ENCODE results near the gene OLIG2. TPM values are rescaled to one million over a fixed set of nuclear protein-coding genes. Genes with fewer than 3 reads are reported as not detected.

OLIG2 gene
- total and polyA plus RNA-seq, 7 donors = not detected

DNA sequence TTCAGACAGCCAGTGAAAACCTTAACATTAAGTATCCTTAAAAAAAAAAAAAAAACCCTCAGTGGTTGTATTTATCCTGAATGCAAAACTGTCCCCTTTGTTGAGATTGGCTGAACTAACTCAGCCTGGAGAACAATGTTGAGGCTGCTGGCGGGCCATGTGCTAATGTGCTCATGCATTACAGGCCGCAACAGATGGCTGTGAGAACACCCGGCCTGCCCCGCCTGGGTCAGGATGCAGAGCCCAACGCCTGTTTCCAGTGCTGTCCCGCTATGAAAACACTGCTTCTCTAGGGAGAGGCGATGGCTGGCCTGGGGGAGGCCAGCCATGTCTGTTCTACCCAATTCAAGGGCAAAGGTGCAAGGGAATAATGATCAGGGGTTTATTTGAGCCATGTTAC is 13.8 kb downstream of the OLIG2 start:
- intact Hi-C loops (cut with DNase I) = no loop called here
- H3K4me1 ChIP-seq = no peaks in the 10 kb centered on the region
- H3K36me3 ChIP-seq = no peaks in the 10 kb centered on the region
- DNase-seq = peak; percentile 60
- TF ChIP-seq EP300 (IDR thresholded peaks at IDR 0.05) = no peak
- TF ChIP-seq, protein P1, sequence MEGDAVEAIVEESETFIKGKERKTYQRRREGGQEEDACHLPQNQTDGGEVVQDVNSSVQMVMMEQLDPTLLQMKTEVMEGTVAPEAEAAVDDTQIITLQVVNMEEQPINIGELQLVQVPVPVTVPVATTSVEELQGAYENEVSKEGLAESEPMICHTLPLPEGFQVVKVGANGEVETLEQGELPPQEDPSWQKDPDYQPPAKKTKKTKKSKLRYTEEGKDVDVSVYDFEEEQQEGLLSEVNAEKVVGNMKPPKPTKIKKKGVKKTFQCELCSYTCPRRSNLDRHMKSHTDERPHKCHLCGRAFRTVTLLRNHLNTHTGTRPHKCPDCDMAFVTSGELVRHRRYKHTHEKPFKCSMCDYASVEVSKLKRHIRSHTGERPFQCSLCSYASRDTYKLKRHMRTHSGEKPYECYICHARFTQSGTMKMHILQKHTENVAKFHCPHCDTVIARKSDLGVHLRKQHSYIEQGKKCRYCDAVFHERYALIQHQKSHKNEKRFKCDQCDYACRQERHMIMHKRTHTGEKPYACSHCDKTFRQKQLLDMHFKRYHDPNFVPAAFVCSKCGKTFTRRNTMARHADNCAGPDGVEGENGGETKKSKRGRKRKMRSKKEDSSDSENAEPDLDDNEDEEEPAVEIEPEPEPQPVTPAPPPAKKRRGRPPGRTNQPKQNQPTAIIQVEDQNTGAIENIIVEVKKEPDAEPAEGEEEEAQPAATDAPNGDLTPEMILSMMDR (IDR thresholded peaks at IDR 0.05) = no peak
- H3K4me3 ChIP-seq = no peak overlapping the region
- 69 to 74% methylated on average over 7 of the region's 7 CpGs for WGBS, 2 donors
- no peaks in the 10 kb centered on the region for H3K9me3 ChIP-seq
- peaks cover 0 to 54% (median 22%) of the 10 kb centered on the region in 3 donors for H3K27me3 ChIP-seq
- no peak overlapping the region for H3K27ac ChIP-seq

DNA sequence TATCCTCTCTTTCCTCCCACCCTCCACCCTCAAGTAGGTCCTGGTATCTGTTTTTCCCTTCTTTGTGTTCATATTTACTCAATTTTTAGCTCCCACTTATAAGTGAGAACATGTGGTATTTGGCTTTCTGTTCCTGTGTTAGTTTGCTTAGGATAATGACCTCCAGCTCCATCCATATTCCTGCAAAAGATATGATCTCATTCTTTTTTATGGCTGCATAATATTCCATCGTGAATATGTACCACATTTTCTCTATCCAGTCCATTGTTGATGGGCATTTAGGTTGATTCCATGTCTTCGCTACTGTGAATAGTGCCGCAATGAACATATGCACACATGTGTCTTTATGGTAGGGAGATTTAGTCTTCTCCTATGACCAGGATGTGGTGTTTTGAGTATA is 14.5 kb downstream of the OLIG2 start:
- no peak overlapping the region for H3K27ac ChIP-seq
- H3K27me3 ChIP-seq = peaks cover 0 to 47% (median 15%) of the 10 kb centered on the region in 3 donors
- 89 to 95% methylated on average over 3 of the region's 3 CpGs for WGBS, 2 donors
- H3K36me3 ChIP-seq = no peaks in the 10 kb centered on the region
- intact Hi-C loops (cut with DNase I) = no loop called here
- no peak for DNase-seq
- TF ChIP-seq, protein P1 (IDR thresholded peaks at IDR 0.05) = no peak
- no peak for TF ChIP-seq POLR2AphosphoS5 (IDR thresholded peaks at IDR 0.05)
- TF ChIP-seq POLR2A (IDR thresholded peaks at IDR 0.05) = no peak
- no peak for TF ChIP-seq EP300 (IDR thresholded peaks at IDR 0.05)
- H3K4me3 ChIP-seq = no peak overlapping the region
- no peaks in the 10 kb centered on the region for H3K9me3 ChIP-seq
- no peaks in the 10 kb centered on the region for H3K4me1 ChIP-seq

DNA sequence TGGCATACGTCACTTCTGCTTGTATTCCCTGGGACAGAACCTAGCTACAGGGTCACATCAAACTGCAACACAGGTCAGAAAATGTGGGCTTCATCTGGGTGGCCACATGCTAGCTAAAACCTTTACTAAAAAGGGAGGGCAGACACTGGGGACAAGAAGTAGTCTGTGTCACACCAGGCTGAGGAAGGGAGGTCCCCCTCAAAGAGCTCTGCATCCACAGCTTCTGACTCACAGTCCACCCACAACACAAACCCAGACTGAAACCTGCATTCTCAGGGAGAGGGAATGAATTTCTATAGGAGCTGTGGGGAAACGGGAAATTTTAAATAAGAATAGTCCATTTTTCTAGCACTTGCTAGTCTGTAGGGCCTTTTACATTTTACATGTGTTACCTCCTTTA is 16.2 kb downstream of the OLIG2 start:
- no peaks in the 10 kb centered on the region for H3K9me3 ChIP-seq
- H3K4me3 ChIP-seq = no peak overlapping the region
- intact Hi-C loops (cut with DNase I) = no loop called here
- TF ChIP-seq POLR2A (IDR thresholded peaks at IDR 0.05) (no peak), POLR2AphosphoS5 (IDR thresholded peaks at IDR 0.05) (no peak), EP300 (IDR thresholded peaks at IDR 0.05) (no peak)
- TF ChIP-seq, protein P1 (IDR thresholded peaks at IDR 0.05) = no peak
- peaks cover 0 to 46% (median 5%) of the 10 kb centered on the region in 3 donors for H3K27me3 ChIP-seq
- no peak overlapping the region for H3K27ac ChIP-seq
- 33 to 57% methylated on average over 2 of the region's 2 CpGs for WGBS, 2 donors
- H3K36me3 ChIP-seq = no peaks in the 10 kb centered on the region
- DNase-seq = no peak
- H3K4me1 ChIP-seq = no peaks in the 10 kb centered on the region

DNA sequence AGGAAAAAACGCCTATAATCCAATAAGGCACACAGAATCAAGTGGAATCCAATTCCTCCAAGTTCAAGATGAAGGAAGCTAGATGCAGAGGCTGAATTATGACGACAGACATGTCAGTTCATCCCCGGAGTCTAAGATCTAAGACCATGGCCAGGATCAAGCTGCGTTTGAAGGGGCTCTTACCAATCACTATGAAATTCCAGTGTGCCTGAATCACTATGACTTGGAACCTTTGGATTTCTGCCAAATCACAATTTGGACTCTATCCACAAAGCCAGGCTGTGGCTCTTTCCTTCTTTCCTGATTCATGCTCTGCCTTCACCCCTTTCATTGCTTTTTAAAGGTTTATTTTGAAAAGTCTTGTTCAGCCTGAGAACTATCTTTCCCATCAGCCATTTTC is 17.1 kb downstream of the OLIG2 start:
- Histone ChIP-seq H3K27ac (no peak overlapping the region), H3K9me3 (no peaks in the 10 kb centered on the region), H3K27me3 (peaks cover 0 to 43% (median 9%) of the 10 kb centered on the region in 3 donors), H3K4me1 (no peaks in the 10 kb centered on the region), H3K4me3 (no peak overlapping the region), H3K36me3 (no peaks in the 10 kb centered on the region)
- WGBS, 2 donors = 53 to 75% methylated on average over 4 of the region's 4 CpGs
- intact Hi-C loops (cut with DNase I) = no loop called here
- DNase-seq = no peak
- TF ChIP-seq, protein P1 (IDR thresholded peaks at IDR 0.05) = no peak
- TF ChIP-seq EP300 (IDR thresholded peaks at IDR 0.05) (no peak), POLR2AphosphoS5 (IDR thresholded peaks at IDR 0.05) (no peak), POLR2A (IDR thresholded peaks at IDR 0.05) (no peak)

DNA sequence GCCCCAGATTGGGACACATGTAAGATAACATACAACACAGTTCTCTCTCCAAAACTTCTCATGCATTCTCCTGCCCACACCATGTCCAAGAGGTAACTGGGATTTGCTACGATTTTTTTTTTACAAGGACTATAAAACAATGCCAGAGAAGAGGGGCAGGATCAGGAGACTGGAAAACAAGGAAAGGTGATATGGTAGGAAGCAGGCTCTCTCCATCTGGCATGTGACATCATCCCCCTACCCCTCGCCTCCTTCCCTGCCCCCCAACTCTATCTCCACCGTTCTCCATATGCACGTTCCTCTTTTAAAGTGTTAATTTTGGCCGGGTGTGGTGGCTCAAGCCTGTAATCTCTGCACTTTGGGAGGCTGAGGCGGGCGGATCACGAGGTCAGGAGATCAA is 20.7 kb downstream of the OLIG2 start:
- DNase-seq = no peak
- H3K27ac ChIP-seq = no peak overlapping the region
- WGBS, 2 donors = 67 to 75% methylated on average over 8 of the region's 8 CpGs
- peaks cover 0 to 35% (median 8%) of the 10 kb centered on the region in 3 donors for H3K27me3 ChIP-seq
- no peaks in the 10 kb centered on the region for H3K36me3 ChIP-seq
- TF ChIP-seq POLR2AphosphoS5 (IDR thresholded peaks at IDR 0.05) (no peak), EP300 (IDR thresholded peaks at IDR 0.05) (no peak), POLR2A (IDR thresholded peaks at IDR 0.05) (no peak)
- TF ChIP-seq, protein P1 (IDR thresholded peaks at IDR 0.05) = no peak
- intact Hi-C loops (cut with DNase I) = no loop called here
- H3K4me3 ChIP-seq = no peak overlapping the region
- no peaks in the 10 kb centered on the region for H3K9me3 ChIP-seq
- no peaks in the 10 kb centered on the region for H3K4me1 ChIP-seq
